Adrenal gland (tissue), 12 donors: ENCODE data around the gene PRSS22. TPM values are rescaled to one million over a fixed set of nuclear protein-coding genes. Genes with fewer than 3 reads are reported as not detected.

Experiments used
- DNase-seq, 7 donors: peaks; one replicate each; pipeline ENCODE4 v3.0.0-alpha.2; 2019 to 2020
- H3K27ac ChIP-seq, 5 donors: fragments of 200-600 bp; sonication (generic) in 4 of 5; 1 replicate in 3 of 5; 2 replicates in 2 of 5; pipeline versions ENCODE4 v1.5.1 to v1.8.0; 2016 to 2020; ENCODE audit warnings: mild to moderate bottlenecking in 1 of 5
- H3K27me3 ChIP-seq: fragments of 200-600 bp; 2 replicates; pipeline ENCODE4 v1.8.0; 2021
- H3K36me3 ChIP-seq, 2 donors: fragments of 200-600 bp; replicated peaks in 1 of 2; 1 replicate in 1 of 2; 2 replicates in 1 of 2; pipeline versions ENCODE4 v1.5.1 to v1.8.0; 2018 to 2022
- H3K4me1 ChIP-seq, 2 donors: fragments of 200-600 bp; replicated peaks in 1 of 2; 1 replicate in 1 of 2; 2 replicates in 1 of 2; pipeline versions ENCODE4 v1.5.1 to v1.8.0; 2018 to 2021
- H3K4me3 ChIP-seq, 4 donors: fragments of 200-600 bp; sonication (generic) in 3 of 4; one replicate each; pipeline ENCODE4 v1.5.1; 2016 to 2018
- H3K9me3 ChIP-seq, 3 donors: fragments of 200-600 bp; sonication (generic) in 1 of 3; replicated peaks in 1 of 3; 1 replicate in 2 of 3; 2 replicates in 1 of 3; pipeline versions ENCODE4 v1.5.1 to v1.8.0; 2016 to 2021
- CTCF ChIP-seq, 6 experiments: fragments of 450-650 bp in 4 of 6; fragments of 200-600 bp in 2 of 6; sonication (generic) in 1 of 6; IDR thresholded peaks; 1 replicate in 5 of 6; 2 replicates in 1 of 6; pipeline versions ENCODE4 v1.5.1 to v1.8.0; 2016 to 2021; ENCODE audit warnings: antibody characterized with exemption in 6 of 6, mild to moderate bottlenecking in 2 of 6, moderate library complexity in 1 of 6
- POLR2A ChIP-seq, 2 donors: fragments of 450-650 bp; IDR thresholded peaks; one replicate each; pipeline ENCODE4 v1.6.1; 2017; ENCODE audit warnings: antibody characterized with exemption in 2 of 2, mild to moderate bottlenecking in 2 of 2, moderate library complexity in 1 of 2
- WGBS, 4 donors: extraction: QIAGEN DNeasy Blood & Tissue Kit in 2 of 4; methylation state at CpG; one replicate each; pipeline versions ENCODE4 v1.1.5 to v1.1.7; 2013 to 2017; 5-methylcytosine and 5-hydroxymethylcytosine counted together
- intact Hi-C, 2 donors: fragments of 100-400 bp; cut with DNase I; formaldehyde crosslinking; loops; one replicate each; pipeline versions ENCODE4 v1.14.1 to v1.15.0; 2022 to 2023
- polyA plus RNA-seq, 3 donors: library from polyadenylated mRNA; stranded (reverse); fragments of 200-250 nt in 2 of 3; fragments of 350-450 nt in 1 of 3; fragmentation: Illumina TruSeq in 1 of 3; extraction: RNeasy Lipid Tissue Mini Kit (QIAGEN cat#74804) in 1 of 3; gene quantifications; one replicate each; pipeline ENCODE4 v1.2.3, GENCODE V29; 2013 to 2014
- total RNA-seq, 9 donors: library from RNA; depleted of rRNA in 4 of 9; stranded (reverse); fragments of >200 nt in 4 of 9; fragments of 120-200 nt in 1 of 9; fragmentation: NEBNext Ultra II Directional in 1 of 9; extraction: Animal tissue kit (Norgen Biotek cat#: 25700) in 1 of 9; gene quantifications; one replicate each; pipeline versions ENCODE4 v1.1.0 to v1.2.4, GENCODE V29; 2013 to 2023
- donor health status: healthy with polysubstance abuse.
- donor health status: Bipolar disorder and iron deficiency.
- donor health status: DM: yes; HTN: yes; CAD: no.
- donor health status: DM: no; HTN: no; CAD: no.
- donor health status: DM: no; HTN: no; CAD: no.
- donor health status: DM: yes; HTN: yes; CAD: no.

Gene PRSS22
- total and polyA plus RNA-seq, 12 donors, result 0.07 to 0.41 (median 0.32) TPM; not detected in 9

- Histone ChIP-seq H3K4me1 (peaks cover 7 to 11% of the 10 kb centered on the region in 2 donors), H3K36me3 (no peaks in the 10 kb centered on the region), H3K27me3 (no peaks in the 10 kb centered on the region), H3K4me3 (peak overlapping the region in 2 of 4 donors; percentile 77 to 94), H3K9me3 (no peaks in the 10 kb centered on the region), H3K27ac (peak overlapping the region; percentile 52 to 98 (median 97))
- TF ChIP-seq POLR2A (IDR thresholded peaks at IDR 0.05), result peak in 1 of 2 donors; percentile 16
- no peak for TF ChIP-seq CTCF (IDR thresholded peaks at IDR 0.05)
- 45 to 53% (median 48%) methylated on average over 14 to 18 of the region's 18 CpGs for WGBS, 4 donors
- intact Hi-C loops, result no loop called here
- peak in 2 of 7 donors; percentile 53 to 60 for DNase-seq
These were observed 26.1 kb upstream of the PRSS22 start for GRCh38 chr16:2884041-2884451.

GRCh38 chr16:2883458-2883908 is 25.5 kb upstream of the PRSS22 start:
- 0 to 1% (median 0%) methylated on average over 5 to 31 of the region's 31 CpGs for WGBS, 4 donors
- H3K4me1 ChIP-seq, result peaks cover 7 to 11% of the 10 kb centered on the region in 2 donors
- H3K36me3 ChIP-seq, result no peaks in the 10 kb centered on the region
- no peaks in the 10 kb centered on the region for H3K9me3 ChIP-seq
- no peaks in the 10 kb centered on the region for H3K27me3 ChIP-seq
- peak in 6 of 7 donors; percentile 41 to 67 (median 46) for DNase-seq
- intact Hi-C loops, result no loop called here
- H3K27ac ChIP-seq, result peak overlapping the region; percentile 52 to 98 (median 97)
- no peak for TF ChIP-seq CTCF (IDR thresholded peaks at IDR 0.05)
- no peak for TF ChIP-seq POLR2A (IDR thresholded peaks at IDR 0.05)
- peak overlapping the region; percentile 53 to 94 (median 84) for H3K4me3 ChIP-seq

GRCh38 chr16:2882650-2883457 is 24.9 kb upstream of the PRSS22 start, which contains the start of gene FLYWCH2:
TSS of gene FLYWCH2 (plus strand) at chr16:2883215. CDS start at chr16:2896450, 13,235 bp downstream.
- Histone ChIP-seq H3K4me1 (peaks cover 7 to 11% of the 10 kb centered on the region in 2 donors), H3K9me3 (no peaks in the 10 kb centered on the region), H3K4me3 (peak within 1 kb of the TSS; percentile 53 to 94 (median 84)), H3K27me3 (no peaks in the 10 kb centered on the region), H3K27ac (peak within 1 kb of the TSS; percentile 58 to 98 (median 97)), H3K36me3 (no peaks in the 10 kb centered on the region)
- intact Hi-C loops, result no loop called here
- TF ChIP-seq CTCF (IDR thresholded peaks at IDR 0.05) (peak in 4 of 6 experiments; percentile 8 to 40 (median 15)), POLR2A (IDR thresholded peaks at IDR 0.05) (peak; percentile 56 to 86)
- peak; percentile 99 to 100 (median 99) for DNase-seq
- 0 to 1% (median 0%) methylated on average over 1 to 73 of the region's 73 CpGs for WGBS, 4 donors
